DMS79 (cell line): ENCODE data around the gene RNU2-63P.
"Not testable (repeated sequence)": the region's sequence is repeated elsewhere in the genome, so short reads cannot be mapped to it uniquely, and the experiment has no call there.

ENCODE experiments used
- DNase-seq: peaks from one replicate; lab custom pipeline; 2025; lab: John Stamatoyannopoulos, UW

RNU2-63P gene

DNA sequence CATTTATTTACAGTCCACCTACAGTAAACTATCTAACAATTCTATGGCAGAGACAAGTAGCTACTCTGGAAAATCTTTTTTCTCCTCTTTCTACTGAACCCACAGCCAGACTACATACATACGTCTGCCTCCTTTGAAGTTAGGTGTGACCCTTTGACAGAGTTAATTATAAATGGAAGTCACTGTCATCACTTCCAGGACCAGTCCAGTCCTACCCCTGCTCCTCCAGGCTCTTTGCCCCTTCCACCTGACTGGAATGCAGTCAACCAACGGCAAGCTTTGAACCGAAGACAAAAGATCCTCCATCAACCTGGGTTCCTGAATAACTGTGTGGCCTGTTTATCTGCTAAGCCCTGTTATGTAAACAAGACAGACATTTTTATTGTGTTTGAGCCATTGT lies 35.2 kb downstream of the RNU2-63P start:
- not testable (repeated sequence) for DNase-seq

DNA sequence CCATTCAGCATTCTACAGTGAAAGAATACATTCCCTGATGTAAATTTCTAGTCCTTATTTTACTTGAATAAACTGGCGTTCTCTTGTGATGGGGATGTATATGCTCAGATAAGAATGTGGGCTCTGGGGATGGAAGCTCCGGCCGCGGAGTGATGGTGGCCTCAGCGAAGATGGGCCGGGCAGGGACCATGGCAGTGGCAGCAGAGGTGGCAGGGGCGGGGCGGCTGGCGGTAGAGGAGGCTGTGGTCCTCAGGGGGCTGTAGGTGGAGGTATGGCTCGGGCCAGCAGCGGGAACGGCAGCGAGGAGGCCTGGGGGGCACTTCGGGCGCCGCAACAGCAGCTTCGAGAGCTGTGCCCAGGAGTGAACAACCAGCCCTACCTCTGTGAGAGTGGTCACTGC lies 44.0 kb downstream of the RNU2-63P start:
- DNase-seq: not testable (repeated sequence)
